RWPE1 (cell line): ENCODE measurements around the gene C10orf71.

Experiments used
- CTCF ChIA-PET: fragments of 350-600 bp; sonication (Branson Sonifier 250); formaldehyde crosslinking; extraction: SDS; loops from one replicate; lab custom pipeline; 2021; lab: Yijun Ruan, JAX
- POLR2A ChIA-PET: fragments of 400-600 bp; formaldehyde crosslinking; extraction: SDS; loops from one replicate; lab custom pipeline; 2020; ENCODE audit warnings: antibody characterized with exemption; ENCODE audit not compliant: low non-redundant PET; lab: Yijun Ruan, JAX
- DNase-seq: peaks from one replicate; pipeline ENCODE4 v3.0.0; 2012; ENCODE audit warnings: low spot score
- H3K27ac ChIP-seq: fragments of 450-650 bp; 2 replicates; pipeline ENCODE4 v1.5.1; 2017
- TF ChIP-seq, protein P1 (sequence below): fragments of 450-650 bp; conservative IDR thresholded peaks from 2 replicates; pipeline ENCODE4 v1.5.1; 2017; ENCODE audit warnings: low read depth, mild to moderate bottlenecking

The C10orf71 gene

DNA sequence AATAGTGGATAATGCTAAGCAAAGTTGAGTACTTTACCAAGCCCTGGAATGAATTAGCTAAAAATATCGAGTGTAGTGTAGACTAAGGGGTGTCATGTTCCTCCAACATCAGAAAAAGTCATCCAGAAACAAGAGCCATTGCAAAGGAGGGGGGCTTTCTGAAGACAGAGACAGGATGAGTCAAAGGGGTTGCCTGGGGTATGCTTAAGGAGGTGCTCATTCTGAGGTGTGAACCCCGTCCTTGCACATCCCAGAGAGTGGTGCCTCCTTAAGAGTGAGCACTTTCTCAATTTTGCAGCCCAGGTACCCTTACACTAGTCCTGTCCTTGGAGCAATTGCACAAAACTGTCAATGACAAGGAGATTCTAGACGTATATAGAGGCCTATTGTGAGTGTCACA, 43.1 kb upstream of the C10orf71 start:
- ChIA-PET POLR2A (no interaction called here), CTCF (no interaction called here)
- no peak for DNase-seq
- TF ChIP-seq, protein P1, sequence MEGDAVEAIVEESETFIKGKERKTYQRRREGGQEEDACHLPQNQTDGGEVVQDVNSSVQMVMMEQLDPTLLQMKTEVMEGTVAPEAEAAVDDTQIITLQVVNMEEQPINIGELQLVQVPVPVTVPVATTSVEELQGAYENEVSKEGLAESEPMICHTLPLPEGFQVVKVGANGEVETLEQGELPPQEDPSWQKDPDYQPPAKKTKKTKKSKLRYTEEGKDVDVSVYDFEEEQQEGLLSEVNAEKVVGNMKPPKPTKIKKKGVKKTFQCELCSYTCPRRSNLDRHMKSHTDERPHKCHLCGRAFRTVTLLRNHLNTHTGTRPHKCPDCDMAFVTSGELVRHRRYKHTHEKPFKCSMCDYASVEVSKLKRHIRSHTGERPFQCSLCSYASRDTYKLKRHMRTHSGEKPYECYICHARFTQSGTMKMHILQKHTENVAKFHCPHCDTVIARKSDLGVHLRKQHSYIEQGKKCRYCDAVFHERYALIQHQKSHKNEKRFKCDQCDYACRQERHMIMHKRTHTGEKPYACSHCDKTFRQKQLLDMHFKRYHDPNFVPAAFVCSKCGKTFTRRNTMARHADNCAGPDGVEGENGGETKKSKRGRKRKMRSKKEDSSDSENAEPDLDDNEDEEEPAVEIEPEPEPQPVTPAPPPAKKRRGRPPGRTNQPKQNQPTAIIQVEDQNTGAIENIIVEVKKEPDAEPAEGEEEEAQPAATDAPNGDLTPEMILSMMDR = no peak
- no peak overlapping the region for H3K27ac ChIP-seq

DNA sequence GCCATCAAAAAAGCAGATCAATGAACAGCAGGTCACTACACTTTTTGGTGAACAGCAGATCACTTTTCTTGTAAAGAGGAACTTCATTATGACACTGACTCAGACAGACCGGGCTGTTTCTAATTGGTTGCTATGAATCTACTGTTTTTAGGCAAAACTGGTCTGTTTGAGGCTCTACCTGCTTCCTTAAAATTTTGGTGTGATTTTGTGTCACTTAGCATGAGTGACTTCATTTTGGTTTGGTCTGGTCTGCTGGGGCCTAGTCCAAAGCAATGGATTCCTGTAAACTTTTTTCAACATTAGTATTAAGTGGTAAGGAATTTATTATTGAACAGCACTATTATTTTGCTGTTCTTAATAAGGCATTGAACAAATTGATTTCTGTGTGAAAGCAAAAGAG, 41.8 kb upstream of the C10orf71 start:
- TF ChIP-seq, protein P1 = no peak
- ChIA-PET CTCF (no interaction called here), POLR2A (no interaction called here)
- DNase-seq = no peak
- no peak overlapping the region for H3K27ac ChIP-seq

DNA sequence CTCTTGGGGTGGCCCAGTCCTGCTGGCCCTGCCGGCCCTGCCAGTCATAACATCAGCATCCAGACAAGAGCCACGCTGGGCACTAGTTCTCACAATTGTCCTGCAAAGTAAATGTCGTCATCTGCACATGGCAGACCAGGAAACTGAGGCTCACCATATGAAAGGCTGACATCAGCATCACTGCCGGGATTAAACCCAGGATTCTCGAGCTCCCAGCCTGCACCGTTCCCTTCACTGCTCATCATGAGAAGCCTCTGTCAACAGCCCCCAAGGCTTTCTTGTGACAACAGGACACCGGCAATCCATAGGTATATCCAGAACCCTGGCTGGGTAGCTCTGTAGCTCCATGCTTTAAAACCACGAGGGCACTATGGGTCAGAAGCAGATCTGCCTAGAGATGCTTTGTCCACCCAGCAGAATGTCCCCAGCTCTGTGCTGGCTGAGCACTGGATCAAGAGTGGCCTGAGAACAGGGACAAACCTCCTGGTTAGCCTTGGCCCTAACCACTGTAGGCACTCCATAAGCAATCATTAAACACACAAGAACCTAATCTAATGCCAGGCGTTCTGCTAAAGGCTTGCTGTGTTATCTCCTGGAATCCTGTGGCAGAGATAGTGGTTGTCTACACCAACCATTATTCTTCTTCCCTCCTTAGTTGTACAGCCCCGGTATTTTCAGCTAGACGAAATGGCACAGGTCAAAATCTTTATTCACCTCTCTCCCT, 41.2 kb upstream of the C10orf71 start:
- DNase-seq = no peak
- TF ChIP-seq, protein P1 = no peak
- CTCF ChIA-PET = no interaction called here
- POLR2A ChIA-PET = no interaction called here
- no peak overlapping the region for H3K27ac ChIP-seq

- CTCF ChIA-PET = no interaction called here
- POLR2A ChIA-PET = no interaction called here
These were observed 40.7 kb upstream of the C10orf71 start for GRCh38 chr10:49258350-49258683.

DNA sequence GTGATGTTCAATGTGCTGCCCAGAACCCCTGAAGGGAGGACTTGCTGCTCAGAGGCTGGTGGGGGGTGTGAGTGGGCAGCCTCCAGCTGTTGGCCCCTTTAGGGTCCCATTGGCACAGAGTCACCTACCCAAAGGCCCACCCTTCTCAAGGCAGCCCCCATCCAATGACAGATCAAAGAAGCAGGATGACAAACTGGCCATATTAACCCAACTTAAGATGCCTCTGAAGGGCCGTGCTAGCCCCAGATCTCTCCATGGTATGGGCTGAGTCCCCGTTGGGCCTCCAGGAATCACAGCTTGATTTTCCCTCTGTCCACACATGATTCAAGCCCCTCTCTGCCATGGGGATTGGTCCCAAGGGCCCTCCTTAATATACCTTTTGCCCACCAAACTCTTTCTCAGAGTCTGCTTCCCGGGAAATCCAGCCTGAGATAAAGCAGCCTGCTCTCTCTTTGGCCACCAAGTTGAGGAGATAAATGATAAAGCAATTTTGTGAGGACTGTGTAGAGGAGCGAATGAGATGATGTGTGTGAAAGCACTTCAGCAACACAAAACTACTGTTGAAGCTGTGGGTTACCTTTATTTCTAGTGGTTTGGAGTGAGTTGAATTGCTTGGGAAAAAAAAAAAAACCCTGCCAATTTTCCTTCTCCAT, 38.2 kb upstream of the C10orf71 start:
- ChIA-PET CTCF (no interaction called here), POLR2A (no interaction called here)
- no peak overlapping the region for H3K27ac ChIP-seq
- no peak for DNase-seq
- TF ChIP-seq, protein P1 = no peak

More at GRCh38 chr10:49258350-49258683, 40.7 kb upstream of the C10orf71 start:
- DNase-seq = no peak
- H3K27ac ChIP-seq = no peak overlapping the region
- TF ChIP-seq, protein P1 = no peak

DNA sequence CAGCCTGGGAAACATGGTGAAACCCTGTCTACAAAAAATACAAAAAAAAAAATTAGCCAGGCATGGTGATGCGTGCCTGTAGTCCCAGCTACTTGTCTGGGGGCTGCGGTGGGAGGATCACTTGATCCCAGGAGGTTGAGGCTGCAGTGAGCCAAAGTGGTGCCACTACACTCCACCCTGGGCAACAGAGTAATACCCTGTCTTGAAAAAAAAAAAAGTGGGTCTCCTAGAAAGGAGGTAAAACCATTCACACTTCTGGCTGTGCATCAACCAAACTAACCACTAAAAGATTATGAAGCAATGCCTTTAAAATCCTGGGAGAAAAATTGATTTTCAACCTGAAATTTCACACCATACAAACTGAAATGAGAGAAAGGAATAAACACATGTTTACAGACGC, 35.4 kb upstream of the C10orf71 start:
- no peak for DNase-seq
- TF ChIP-seq, protein P1 = no peak
- ChIA-PET POLR2A (no interaction called here), CTCF (no interaction called here)
- no peak overlapping the region for H3K27ac ChIP-seq
